NCI-H446 treated with DMSO at 0.1 percent for 48 hours (cell line): ENCODE results near the gene USH2A.
"Not testable (repeated sequence)": the region's sequence is repeated elsewhere in the genome, so short reads cannot be mapped to it uniquely, and the experiment has no call there.

Source experiments
- DNase-seq: peaks from one replicate; lab custom pipeline; 2025; lab: John Stamatoyannopoulos, UW

Gene USH2A

GRCh38 chr1:216200941-216201340 is 222.3 kb downstream of the USH2A start:
- no peak for DNase-seq

- DNase-seq = no peak
Measured at GRCh38 chr1:216194721-216195120, 228.5 kb downstream of the USH2A start.

GRCh38 chr1:216193839-216194443 is 229.3 kb downstream of the USH2A start:
- no peak for DNase-seq

GRCh38 chr1:216190438-216190837 is 232.8 kb downstream of the USH2A start:
- DNase-seq = no peak

GRCh38 chr1:216186816-216187215 is 236.4 kb downstream of the USH2A start:
- peak; percentile 44 for DNase-seq

- no peak for DNase-seq
Measured at GRCh38 chr1:216186141-216186540, 237.1 kb downstream of the USH2A start.

- no peak for DNase-seq
Measured at GRCh38 chr1:216184126-216184680, 239.0 kb downstream of the USH2A start.

GRCh38 chr1:216183454-216183853 is 239.8 kb downstream of the USH2A start:
- DNase-seq = peak; percentile 97

GRCh38 chr1:216183007-216183406 is 240.2 kb downstream of the USH2A start:
- peak; percentile 88 for DNase-seq

- DNase-seq = no peak
Measured at GRCh38 chr1:216181590-216181989, 241.7 kb downstream of the USH2A start.

GRCh38 chr1:216178281-216178680 is 245.0 kb downstream of the USH2A start:
- peak; percentile 36 for DNase-seq

GRCh38 chr1:216176970-216177369 is 246.3 kb downstream of the USH2A start:
- DNase-seq = no peak

GRCh38 chr1:216175714-216176113 is 247.5 kb downstream of the USH2A start:
- DNase-seq = no peak

GRCh38 chr1:216173376-216173995 is 249.8 kb downstream of the USH2A start:
- DNase-seq = peak; percentile 71

GRCh38 chr1:216169351-216169750 is 253.9 kb downstream of the USH2A start:
- no peak for DNase-seq

- DNase-seq = no peak
Measured at GRCh38 chr1:216168546-216168945, 254.7 kb downstream of the USH2A start.

GRCh38 chr1:216154063-216154462 is 269.2 kb downstream of the USH2A start:
- DNase-seq = no peak

- no peak for DNase-seq
Measured at GRCh38 chr1:216153130-216153529, 270.1 kb downstream of the USH2A start.

GRCh38 chr1:216145451-216146018 is 277.7 kb downstream of the USH2A start:
- DNase-seq = not testable (repeated sequence)

GRCh38 chr1:216144661-216145450 is 278.4 kb downstream of the USH2A start:
- no peak for DNase-seq

GRCh38 chr1:216142921-216143320 is 280.3 kb downstream of the USH2A start:
- no peak for DNase-seq

GRCh38 chr1:216140730-216141524 is 282.3 kb downstream of the USH2A start:
- peak; percentile 24 for DNase-seq
